GM21528 (cell line): ENCODE measurements around the gene ARRDC1.
"Not testable (repeated sequence)": the region's sequence is repeated elsewhere in the genome, so short reads cannot be mapped to it uniquely, and the experiment has no call there.

ENCODE experiments used
- ATAC-seq: cut with Tn5 transposase; IDR thresholded peaks from one replicate; pipeline ENCODE4 v1.9.1; 2021; ENCODE audit warnings: mild to moderate bottlenecking, moderate library complexity; ENCODE audit not compliant: unreplicated experiment, low FRiP score

ARRDC1 gene

GRCh38 chr9:137605121-137606004, at the start of gene ARRDC1:
ARRDC1 (plus strand) TSS chr9:137605686; CDS start chr9:137605718, 32 bp downstream.
- peak; percentile 61 for ATAC-seq

GRCh38 chr9:137556069-137556838, 49.2 kb upstream of the ARRDC1 start:
- ATAC-seq: no peak

- no peak for ATAC-seq
These were observed 47.4 kb upstream of the ARRDC1 start for GRCh38 chr9:137558127-137558526.

DNA sequence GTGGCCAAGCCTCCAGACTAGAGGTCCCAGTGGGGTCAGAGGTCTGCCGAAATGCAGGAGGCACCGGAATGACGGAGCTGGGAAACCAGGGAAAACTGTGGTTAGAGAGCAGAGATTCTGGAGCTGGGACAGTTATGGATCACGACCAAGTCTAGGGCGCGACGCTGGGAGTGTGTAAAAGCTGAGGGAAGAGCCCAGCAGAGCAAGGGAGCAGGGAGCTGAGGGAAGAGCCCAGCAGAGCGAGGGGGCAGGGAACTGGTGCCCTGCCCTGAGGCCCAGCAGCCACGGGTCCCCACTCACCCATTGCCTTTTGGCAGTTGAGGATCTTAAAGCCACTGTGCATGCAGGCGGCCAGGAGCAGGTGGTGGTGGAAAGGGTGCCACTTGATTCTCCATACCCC, 41.4 kb upstream of the ARRDC1 start:
- ATAC-seq: no peak

DNA sequence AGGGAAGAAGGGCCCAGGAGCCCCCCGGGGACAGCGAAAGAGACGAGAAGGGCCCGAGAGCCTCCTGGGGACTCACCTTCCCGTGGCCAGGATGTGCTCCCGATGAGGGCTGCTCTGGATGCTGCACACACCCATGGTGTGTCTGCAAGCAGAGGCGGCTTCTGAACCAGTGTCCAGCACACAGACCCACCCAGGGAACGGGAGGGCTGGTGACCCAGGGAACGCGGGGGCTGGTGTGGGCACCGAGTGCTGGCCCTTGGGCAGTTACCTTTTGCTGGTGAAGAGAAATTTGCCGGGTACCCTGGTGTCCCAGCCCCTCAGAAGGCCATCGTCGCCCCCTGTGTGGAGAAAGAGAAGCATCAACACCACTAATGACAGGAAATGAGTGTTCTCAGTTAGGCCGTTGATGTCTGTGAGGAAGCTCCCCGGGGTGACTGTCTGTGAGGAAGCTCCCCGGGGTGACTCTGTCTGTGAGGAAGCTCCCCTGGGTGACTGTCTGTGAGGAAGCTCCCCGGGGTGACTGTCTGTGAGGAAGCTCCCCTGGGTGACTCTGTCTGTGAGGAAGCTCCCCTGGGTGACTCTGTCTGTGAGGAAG, 40.6 kb upstream of the ARRDC1 start:
- no peak for ATAC-seq

DNA sequence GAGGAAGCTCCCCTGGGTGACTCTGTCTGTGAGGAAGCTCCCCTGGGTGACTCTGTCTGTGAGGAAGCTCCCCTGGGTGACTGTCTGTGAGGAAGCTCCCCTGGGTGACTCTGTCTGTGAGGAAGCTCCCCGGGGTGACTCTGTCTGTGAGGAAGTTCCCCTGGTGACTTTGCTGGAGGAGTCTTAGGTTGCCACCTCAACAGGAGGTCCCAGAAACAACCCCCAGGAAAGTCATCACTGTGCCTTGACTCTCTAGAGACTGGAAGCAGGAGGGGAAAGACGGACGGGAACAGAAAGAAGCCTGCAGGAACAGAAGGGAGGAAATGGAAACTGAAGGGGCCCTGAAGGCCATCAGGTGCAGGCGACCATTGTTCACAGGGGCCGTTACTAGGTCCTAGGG, 37.0 kb upstream of the ARRDC1 start:
- ATAC-seq: not testable (repeated sequence)

DNA sequence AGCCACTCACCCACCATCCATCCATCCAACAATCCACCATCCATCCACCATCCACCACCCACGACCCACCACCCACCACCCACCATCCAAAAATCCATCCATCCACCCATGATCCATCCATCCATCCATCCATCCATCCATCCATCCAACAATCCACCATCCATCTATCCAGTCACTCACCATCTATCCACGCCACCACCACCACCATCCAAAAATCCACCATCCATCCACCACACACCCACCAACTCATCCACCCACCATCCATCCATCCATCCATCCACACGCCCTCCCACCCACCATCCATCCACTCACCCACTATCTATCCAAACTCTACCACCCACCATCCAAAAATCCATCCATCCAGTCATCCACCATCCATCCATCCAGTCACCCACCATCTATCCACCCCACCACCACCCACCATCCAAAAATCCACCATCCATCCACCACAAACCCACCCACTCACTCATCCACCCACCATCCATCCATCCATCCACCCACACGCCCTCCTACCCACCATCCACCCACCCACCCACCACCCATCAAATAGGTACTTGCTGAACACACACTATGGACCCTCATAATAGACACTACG, 35.8 kb upstream of the ARRDC1 start:
- no peak for ATAC-seq

GRCh38 chr9:137570566-137570965, 34.9 kb upstream of the ARRDC1 start:
- ATAC-seq: no peak

- no peak for ATAC-seq
These were observed 31.3 kb upstream of the ARRDC1 start for GRCh38 chr9:137574192-137574591.

GRCh38 chr9:137575364-137575715, 30.1 kb upstream of the ARRDC1 start:
- no peak for ATAC-seq

GRCh38 chr9:137575716-137576411, 29.6 kb upstream of the ARRDC1 start:
- no peak for ATAC-seq

DNA sequence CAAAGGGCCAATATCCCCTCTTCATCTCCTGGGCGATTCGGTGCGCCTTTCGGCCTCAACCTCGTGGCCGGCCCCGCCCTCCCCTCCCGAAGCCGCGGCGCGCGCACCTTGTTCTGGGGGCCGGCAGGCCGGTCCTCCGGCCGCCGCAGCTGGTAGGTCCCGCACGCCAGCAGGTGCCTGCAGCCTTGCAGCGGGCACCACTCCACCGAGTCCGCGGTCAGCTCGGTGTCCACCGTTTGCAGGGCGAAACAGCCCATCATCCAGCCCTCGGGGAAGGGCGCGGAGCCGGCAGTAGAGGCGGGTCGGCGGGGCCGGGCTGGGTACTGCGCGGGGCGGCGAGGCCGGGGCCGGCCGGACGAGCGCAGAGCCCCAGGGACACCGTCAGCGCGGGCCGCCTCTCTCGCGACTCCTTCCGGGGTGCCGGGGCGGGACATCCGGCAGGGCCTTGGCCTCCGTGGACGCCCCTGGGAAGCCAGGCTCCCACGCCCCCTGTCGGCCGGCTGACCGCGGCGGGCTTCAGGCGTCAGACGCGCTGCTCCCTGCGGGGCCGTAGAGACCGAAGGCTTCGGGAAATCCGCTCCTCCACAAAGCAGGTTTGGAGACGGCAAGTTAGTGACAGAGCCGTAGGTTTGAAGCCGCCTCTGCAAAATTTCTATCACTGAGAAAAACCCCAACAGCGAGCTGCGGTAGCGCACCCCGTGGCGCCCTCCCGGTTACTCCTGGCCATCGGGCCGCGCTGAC, 26.8 kb upstream of the ARRDC1 start, which contains the start of gene DPH7:
Gene DPH7, minus strand, starts transcription at position 408 of the 741 bp plus-strand sequence. Its CDS starts 148 bp downstream, at position 260.
- peak; percentile 77 for ATAC-seq

- no peak for ATAC-seq
These were observed 26.3 kb upstream of the ARRDC1 start for GRCh38 chr9:137579259-137579604.

DNA sequence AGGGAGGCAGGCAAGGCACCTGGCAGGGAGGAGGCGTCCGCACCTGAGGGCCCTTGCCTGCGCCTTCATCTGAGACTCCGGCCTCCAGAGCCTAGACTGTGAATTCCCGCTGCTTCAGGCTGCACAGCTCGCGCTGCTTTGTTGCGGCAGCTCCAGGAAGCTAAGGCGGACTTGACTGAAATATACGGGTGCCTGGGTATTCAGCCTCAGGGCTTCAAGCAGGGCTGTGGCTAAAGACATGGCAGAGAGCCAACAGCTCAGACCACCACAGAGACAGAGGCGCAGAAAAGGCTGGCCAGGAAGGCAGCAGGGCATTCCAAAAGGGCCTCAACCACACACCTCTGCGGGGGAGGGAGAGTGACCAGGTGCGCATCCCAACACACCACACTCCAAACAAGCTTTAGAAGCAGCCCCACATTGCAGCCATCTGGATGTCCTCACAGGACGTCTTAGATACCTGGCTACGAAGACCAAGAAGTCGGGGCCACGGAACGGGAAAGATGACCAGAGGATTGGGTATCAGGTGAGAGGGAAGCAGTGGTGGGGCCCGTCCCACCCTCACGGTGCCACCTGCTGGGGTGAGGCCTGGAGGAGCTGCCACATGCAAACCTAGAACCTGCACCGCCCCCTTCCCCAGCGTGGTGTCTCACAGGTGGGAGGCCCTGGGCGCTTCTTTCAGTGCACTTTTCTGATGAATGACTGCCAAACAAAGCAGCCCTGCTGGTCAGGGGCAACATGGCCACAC, 25.1 kb upstream of the ARRDC1 start:
- no peak for ATAC-seq

GRCh38 chr9:137580954-137581322, 24.5 kb upstream of the ARRDC1 start:
- no peak for ATAC-seq

- ATAC-seq: no peak
These were observed 23.9 kb upstream of the ARRDC1 start for GRCh38 chr9:137581361-137582285.

DNA sequence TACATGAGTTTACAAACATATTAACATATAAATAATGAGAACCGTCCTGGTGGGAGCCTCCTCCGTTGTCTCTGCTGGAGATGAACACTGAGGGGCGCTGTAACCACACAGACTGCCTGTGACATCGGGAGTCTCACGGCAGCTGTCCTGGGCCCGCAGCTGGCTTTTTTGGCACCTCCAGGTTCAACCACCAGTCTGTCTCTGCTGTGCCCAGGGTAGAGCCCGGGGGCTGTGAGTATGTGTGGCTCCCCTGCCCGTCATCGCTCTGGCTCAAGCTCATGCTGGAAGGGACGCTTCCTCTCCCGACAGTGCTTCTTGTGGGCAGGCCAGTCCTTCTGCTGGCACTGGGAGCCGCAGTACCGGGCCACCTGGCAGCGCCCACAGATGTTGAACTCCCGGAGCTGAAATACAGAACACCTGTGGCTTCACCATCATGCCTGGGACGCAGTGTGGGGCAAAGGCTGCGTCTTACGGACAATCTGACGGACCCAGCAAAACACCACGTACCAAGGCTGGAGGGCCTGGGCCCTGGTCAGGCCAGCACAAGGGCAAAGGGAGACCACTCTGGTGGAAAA, 23.1 kb upstream of the ARRDC1 start:
- no peak for ATAC-seq

GRCh38 chr9:137583347-137583746, 22.1 kb upstream of the ARRDC1 start:
- ATAC-seq: no peak
